ENCODE measurements around the gene RAC3.

RAC3 gene

GRCh38 chr17:82007495-82008257 is 23.8 kb upstream of the RAC3 start:
- Mint-ChIP-seq H3K4me3 (no peak overlapping the region), H3K9me3 (no peaks in the 10 kb centered on the region), H3K36me3 (ENCODE audit: low read depth) (no peaks in the 10 kb centered on the region), H3K4me1 (peaks cover 18% of the 10 kb centered on the region), H3K27ac (no peak overlapping the region), H3K27me3 (ENCODE audit: low read depth) (no peaks in the 10 kb centered on the region)
- TF ChIP-seq, protein P1, sequence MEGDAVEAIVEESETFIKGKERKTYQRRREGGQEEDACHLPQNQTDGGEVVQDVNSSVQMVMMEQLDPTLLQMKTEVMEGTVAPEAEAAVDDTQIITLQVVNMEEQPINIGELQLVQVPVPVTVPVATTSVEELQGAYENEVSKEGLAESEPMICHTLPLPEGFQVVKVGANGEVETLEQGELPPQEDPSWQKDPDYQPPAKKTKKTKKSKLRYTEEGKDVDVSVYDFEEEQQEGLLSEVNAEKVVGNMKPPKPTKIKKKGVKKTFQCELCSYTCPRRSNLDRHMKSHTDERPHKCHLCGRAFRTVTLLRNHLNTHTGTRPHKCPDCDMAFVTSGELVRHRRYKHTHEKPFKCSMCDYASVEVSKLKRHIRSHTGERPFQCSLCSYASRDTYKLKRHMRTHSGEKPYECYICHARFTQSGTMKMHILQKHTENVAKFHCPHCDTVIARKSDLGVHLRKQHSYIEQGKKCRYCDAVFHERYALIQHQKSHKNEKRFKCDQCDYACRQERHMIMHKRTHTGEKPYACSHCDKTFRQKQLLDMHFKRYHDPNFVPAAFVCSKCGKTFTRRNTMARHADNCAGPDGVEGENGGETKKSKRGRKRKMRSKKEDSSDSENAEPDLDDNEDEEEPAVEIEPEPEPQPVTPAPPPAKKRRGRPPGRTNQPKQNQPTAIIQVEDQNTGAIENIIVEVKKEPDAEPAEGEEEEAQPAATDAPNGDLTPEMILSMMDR (IDR thresholded peaks at IDR 0.05; ENCODE audit: unreplicated experiment in 3 of 3) = peak in 1 of 3 experiments; percentile 11

GRCh38 chr17:82008258-82008940 is 23.1 kb upstream of the RAC3 start:
- Mint-ChIP-seq H3K36me3 (ENCODE audit: low read depth) (no peaks in the 10 kb centered on the region), H3K27ac (no peak overlapping the region), H3K9me3 (no peaks in the 10 kb centered on the region), H3K4me3 (no peak overlapping the region), H3K4me1 (peaks cover 12% of the 10 kb centered on the region), H3K27me3 (ENCODE audit: low read depth) (no peaks in the 10 kb centered on the region)
- TF ChIP-seq, protein P1 (IDR thresholded peaks at IDR 0.05; ENCODE audit: unreplicated experiment in 3 of 3) = no peak

GRCh38 chr17:82008941-82009405 is 22.5 kb upstream of the RAC3 start:
- Mint-ChIP-seq H3K4me1 (peaks cover 9% of the 10 kb centered on the region), H3K27me3 (ENCODE audit: low read depth) (no peaks in the 10 kb centered on the region), H3K27ac (no peak overlapping the region), H3K9me3 (no peaks in the 10 kb centered on the region), H3K36me3 (ENCODE audit: low read depth) (no peaks in the 10 kb centered on the region), H3K4me3 (no peak overlapping the region)
- TF ChIP-seq, protein P1 (IDR thresholded peaks at IDR 0.05; ENCODE audit: unreplicated experiment in 3 of 3) = no peak

GRCh38 chr17:82009413-82009812 is 22.1 kb upstream of the RAC3 start:
- Mint-ChIP-seq H3K27me3 (ENCODE audit: low read depth) (no peaks in the 10 kb centered on the region), H3K9me3 (no peaks in the 10 kb centered on the region), H3K27ac (no peak overlapping the region), H3K4me1 (peaks cover 9% of the 10 kb centered on the region), H3K4me3 (no peak overlapping the region), H3K36me3 (ENCODE audit: low read depth) (no peaks in the 10 kb centered on the region)
- TF ChIP-seq, protein P1 (IDR thresholded peaks at IDR 0.05; ENCODE audit: unreplicated experiment in 3 of 3) = no peak

DNA sequence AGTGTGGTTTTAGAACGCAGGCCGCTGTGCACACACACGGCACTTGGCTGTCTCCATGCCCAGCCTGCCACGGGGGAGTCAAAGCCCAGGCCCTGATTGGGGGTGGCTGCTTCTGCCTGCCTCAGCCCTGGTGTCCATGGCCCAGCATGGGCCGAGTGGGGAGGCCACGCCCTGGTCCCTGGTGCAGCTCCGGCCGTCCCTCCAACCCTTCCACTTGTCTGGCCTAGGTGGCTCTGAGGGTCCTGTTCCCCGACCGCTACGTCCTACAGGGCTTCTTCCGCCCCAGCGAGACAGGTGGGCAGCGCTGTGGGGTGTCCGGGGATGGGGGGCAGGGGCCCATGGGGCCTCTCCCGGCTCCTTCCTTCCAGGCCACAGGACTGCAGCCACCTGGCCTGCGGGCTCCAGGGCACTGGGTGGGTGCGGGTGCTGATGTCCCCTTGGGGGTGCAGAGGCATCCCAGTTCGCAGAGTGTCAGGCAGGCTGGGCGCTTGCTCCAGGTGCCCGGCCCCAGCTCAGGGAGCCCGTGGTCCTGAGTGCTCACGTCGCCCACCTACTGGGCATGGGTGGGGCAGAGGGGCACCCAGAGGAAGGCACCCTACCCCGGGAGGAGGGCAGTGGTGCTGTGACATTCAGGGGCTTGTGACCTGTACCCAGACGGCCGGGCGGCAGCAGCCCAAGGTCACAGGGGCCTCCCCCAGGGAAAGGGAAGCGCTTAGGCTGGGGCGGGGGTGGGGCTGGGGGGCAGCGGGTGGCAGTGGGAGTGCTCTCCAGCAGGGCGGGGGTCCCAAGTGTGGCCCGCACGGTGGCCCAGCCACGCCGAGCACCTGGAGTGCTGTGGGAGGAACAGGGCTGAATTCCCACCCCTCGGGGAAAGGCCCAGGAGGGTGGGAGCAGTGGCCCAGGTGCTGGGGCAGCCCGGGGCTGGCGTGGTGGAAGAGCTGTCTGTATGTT is 20.6 kb upstream of the RAC3 start:
- Mint-ChIP-seq H3K27me3 (ENCODE audit: low read depth) (no peaks in the 10 kb centered on the region), H3K27ac (no peak overlapping the region), H3K4me1 (peaks cover 7% of the 10 kb centered on the region), H3K9me3 (no peaks in the 10 kb centered on the region), H3K4me3 (no peak overlapping the region), H3K36me3 (ENCODE audit: low read depth) (no peaks in the 10 kb centered on the region)
- TF ChIP-seq, protein P1 (IDR thresholded peaks at IDR 0.05; ENCODE audit: unreplicated experiment in 3 of 3) = no peak
